Mesodermal cell (in vitro differentiated cells): Measurements from ENCODE around the gene TBC1D9B.

ENCODE experiments used
- H3K27ac ChIP-seq: 2 replicates; pipeline ENCODE4 v1.7.0; 2013; ENCODE audit warnings: mild to moderate bottlenecking, low read depth, low read length, moderate library complexity; ENCODE audit not compliant: severe bottlenecking
- H3K36me3 ChIP-seq: 2 replicates; pipeline ENCODE4 v1.7.1; 2013; ENCODE audit warnings: mild to moderate bottlenecking, low read length, moderate library complexity; ENCODE audit not compliant: control insufficient read depth, insufficient read depth
- H3K4me1 ChIP-seq: one replicate; pipeline ENCODE4 v1.7.1; 2013; ENCODE audit warnings: mild to moderate bottlenecking, low read length; ENCODE audit not compliant: insufficient read depth, control insufficient read depth, poor library complexity, severe bottlenecking
- H3K4me3 ChIP-seq: 2 replicates; pipeline ENCODE4 v1.7.0; 2013; ENCODE audit warnings: low read length, control low read depth, mild to moderate bottlenecking; ENCODE audit not compliant: insufficient read depth, poor library complexity, severe bottlenecking; ENCODE audit errors: extremely low read depth
- H3K9me3 ChIP-seq: 2 replicates; pipeline ENCODE4 v1.7.1; 2013; ENCODE audit warnings: mild to moderate bottlenecking, low read length, moderate library complexity; ENCODE audit not compliant: control insufficient read depth
- WGBS, 2 experiments: methylation state at CpG; one replicate each; pipeline ENCODE4 v1.1.5; 2013; ENCODE audit warnings: missing lambda C conversion rate in 2 of 2; ENCODE audit not compliant: insufficient coverage in 2 of 2; 5-methylcytosine and 5-hydroxymethylcytosine counted together

TBC1D9B gene

GRCh38 chr5:179828756-179829421, 78.8 kb downstream of the TBC1D9B start:
- Histone ChIP-seq H3K4me3 (no peak overlapping the region), H3K4me1 (peaks cover 9% of the 10 kb centered on the region), H3K36me3 (peaks cover 94% of the 10 kb centered on the region), H3K27ac (no peak overlapping the region), H3K9me3 (peaks cover 10% of the 10 kb centered on the region)
- WGBS, 2 experiments: 81 to 97% methylated on average over 2 to 3 of the region's 3 CpGs

- 86 to 89% methylated on average over 9 of the region's 9 CpGs for WGBS, 2 experiments
- peaks cover 6% of the 10 kb centered on the region for H3K9me3 ChIP-seq
- H3K36me3 ChIP-seq: peaks cover 94% of the 10 kb centered on the region
- no peak overlapping the region for H3K4me3 ChIP-seq
- peaks cover 12% of the 10 kb centered on the region for H3K4me1 ChIP-seq
- peak overlapping the region; percentile 67 for H3K27ac ChIP-seq
These were observed 80.0 kb downstream of the TBC1D9B start for GRCh38 chr5:179827680-179828079.

GRCh38 chr5:179825655-179826182, 82.0 kb downstream of the TBC1D9B start:
- no peak overlapping the region for H3K4me3 ChIP-seq
- H3K27ac ChIP-seq: no peak overlapping the region
- H3K9me3 ChIP-seq: peaks cover 6% of the 10 kb centered on the region
- H3K4me1 ChIP-seq: peaks cover 17% of the 10 kb centered on the region
- peaks cover 80% of the 10 kb centered on the region for H3K36me3 ChIP-seq
- 94 to 97% methylated on average over 10 to 11 of the region's 13 CpGs for WGBS, 2 experiments

GRCh38 chr5:179824745-179825112, 83.0 kb downstream of the TBC1D9B start:
- no peak overlapping the region for H3K4me3 ChIP-seq
- H3K9me3 ChIP-seq: no peaks in the 10 kb centered on the region
- H3K4me1 ChIP-seq: peaks cover 25% of the 10 kb centered on the region
- peaks cover 70% of the 10 kb centered on the region for H3K36me3 ChIP-seq
- WGBS, 2 experiments: 87 to 95% methylated on average over 2 to 3 of the region's 3 CpGs
- no peak overlapping the region for H3K27ac ChIP-seq

GRCh38 chr5:179823937-179824744, 83.6 kb downstream of the TBC1D9B start:
- Histone ChIP-seq H3K36me3 (peaks cover 64% of the 10 kb centered on the region), H3K4me3 (no peak overlapping the region), H3K9me3 (no peaks in the 10 kb centered on the region), H3K27ac (no peak overlapping the region), H3K4me1 (peaks cover 31% of the 10 kb centered on the region)
- WGBS, 2 experiments: 96 to 97% methylated on average over 20 to 22 of the region's 22 CpGs

GRCh38 chr5:179822444-179822990, 85.2 kb downstream of the TBC1D9B start:
- Histone ChIP-seq H3K4me3 (peak overlapping the region; percentile 99), H3K9me3 (no peaks in the 10 kb centered on the region), H3K27ac (no peak overlapping the region), H3K4me1 (peaks cover 37% of the 10 kb centered on the region), H3K36me3 (peaks cover 52% of the 10 kb centered on the region)
- WGBS, 2 experiments: 81 to 83% methylated on average over 7 to 8 of the region's 8 CpGs

- Histone ChIP-seq H3K4me1 (peaks cover 36% of the 10 kb centered on the region), H3K27ac (no peak overlapping the region), H3K36me3 (peaks cover 50% of the 10 kb centered on the region), H3K9me3 (no peaks in the 10 kb centered on the region), H3K4me3 (peak overlapping the region; percentile 99)
- WGBS, 2 experiments: 80 to 100% methylated on average over 1 to 2 of the region's 3 CpGs
These were observed 85.7 kb downstream of the TBC1D9B start for GRCh38 chr5:179822059-179822432.

GRCh38 chr5:179821298-179822058, 86.2 kb downstream of the TBC1D9B start:
- 0 to 1% methylated on average over 46 to 51 of the region's 54 CpGs for WGBS, 2 experiments
- Histone ChIP-seq H3K36me3 (peaks cover 45% of the 10 kb centered on the region), H3K27ac (peak overlapping the region; percentile 91), H3K4me1 (peaks cover 33% of the 10 kb centered on the region), H3K9me3 (no peaks in the 10 kb centered on the region), H3K4me3 (peak overlapping the region; percentile 99)

GRCh38 chr5:179820483-179821297, 87.0 kb downstream of the TBC1D9B start, which contains the start of gene SQSTM1:
SQSTM1 (plus strand) TSS chr5:179820905; CDS start chr5:179820937, 32 bp downstream.
- H3K27ac ChIP-seq: peak within 1 kb of the TSS; percentile 94
- peaks cover 33% of the 10 kb centered on the region for H3K4me1 ChIP-seq
- no peaks in the 10 kb centered on the region for H3K9me3 ChIP-seq
- H3K4me3 ChIP-seq: peak within 1 kb of the TSS; percentile 99
- WGBS, 2 experiments: 2 to 3% methylated on average over 67 to 69 of the region's 81 CpGs
- H3K36me3 ChIP-seq: peaks cover 44% of the 10 kb centered on the region
